HCT116 (cell line): Measurements from ENCODE around the gene DHRSX. TPM values are rescaled to one million over a fixed set of nuclear protein-coding genes. Genes with fewer than 3 reads are reported as not detected.

Source experiments
- ATAC-seq: fragments of 200-7000 bp; cut with Tn5 transposase; 2 replicates; pipeline ENCODE4 v1.9.1; 2020; ENCODE audit warnings: mild to moderate bottlenecking, moderate library complexity
- BruUV-seq: library from RNA; stranded (reverse); fragments of 400-500 nt; replicated peaks from 2 replicates; lab custom pipeline; 2021; lab: Mats Ljungman, UMichigan
- CTCF ChIA-PET: fragments of 300-600 bp; sonication (Branson Sonifier 250); formaldehyde crosslinking; loops from one replicate; lab custom pipeline; 2021; ENCODE audit warnings: antibody characterized with exemption; lab: Charles Lee
- POLR2A ChIA-PET: fragments of 300-600, 350-600 bp; sonication (Branson Sonifier 250); formaldehyde crosslinking; loops from one replicate; lab custom pipeline; 2021; ENCODE audit warnings: antibody characterized with exemption; lab: Charles Lee
- RAD21 ChIA-PET, 2 experiments: fragments of 300-600 bp; sonication (Branson Sonifier 250); formaldehyde crosslinking; loops; one replicate each; lab custom pipeline; 2023; ENCODE audit warnings: low total read pairs in 2 of 2; ENCODE audit not compliant: uncharacterized antibody in 2 of 2, unreplicated experiment in 2 of 2, low non-redundant PET in 1 of 2; lab: Charles Lee
- DNase-seq: peaks from one replicate; pipeline ENCODE4 v3.0.0-alpha.2; 2010; ENCODE audit warnings: low read depth, low spot score
- H2AFZ ChIP-seq: fragments of 200-600 bp; shearing (Covaris generic), sonication (generic); 2 replicates; pipeline ENCODE4 v1.6.1; 2017; ENCODE audit warnings: low read depth, mixed run types, mixed read lengths, antibody characterized with exemption, low read length; ENCODE audit not compliant: poor library complexity, severe bottlenecking
- H3K27ac ChIP-seq: 2 replicates; pipeline ENCODE4 v1.5.1; 2012; ENCODE audit warnings: low read depth, low read length
- H3K27me3 ChIP-seq: fragments of 200-600 bp; sonication (generic); 2 replicates; pipeline ENCODE4 v1.6.1; 2016; ENCODE audit warnings: mixed run types, low read length, mixed read lengths; ENCODE audit not compliant: insufficient read depth
- H3K36me3 ChIP-seq, 2 experiments: fragments of 200-500 bp in 1 of 2; fragments of 200-600 bp in 1 of 2; sonication (Bioruptor generic) in 1 of 2; sonication (generic) in 1 of 2; 2 replicates each; pipeline versions ENCODE4 v1.5.1 to v1.6.1; 2014 to 2016; ENCODE audit warnings: low read length in 2 of 2, inconsistent platforms in 1 of 2, mixed read lengths in 1 of 2, mixed run types in 1 of 2; ENCODE audit not compliant: insufficient read depth in 2 of 2, control insufficient read depth in 1 of 2
- H3K4me1 ChIP-seq, 2 experiments: fragments of 200-600 bp in 1 of 2; sonication (generic) in 1 of 2; 2 replicates each; pipeline versions ENCODE4 v1.5.1 to v1.6.1; 2012 to 2017; ENCODE audit warnings: low read length in 2 of 2, inconsistent platforms in 1 of 2, mild to moderate bottlenecking in 1 of 2, mixed read lengths in 1 of 2, mixed run types in 1 of 2, moderate library complexity in 1 of 2; ENCODE audit not compliant: insufficient read depth in 2 of 2, control insufficient read depth in 1 of 2
- H3K4me2 ChIP-seq: fragments of 200-600 bp; sonication (generic); 2 replicates; pipeline ENCODE4 v1.6.1; 2017; ENCODE audit warnings: mixed run types, low read length, mixed read lengths
- H3K4me3 ChIP-seq, 2 experiments: fragments of 200-600 bp in 1 of 2; sonication (generic) in 1 of 2; replicated peaks in 1 of 2; 2 replicates each; pipeline ENCODE4 v1.5.1; 2011 to 2016; ENCODE audit warnings: low read length in 2 of 2, control low read depth in 1 of 2, low read depth in 1 of 2, mild to moderate bottlenecking in 1 of 2, mixed read lengths in 1 of 2, mixed run types in 1 of 2
- H3K79me2 ChIP-seq: fragments of 200-600 bp; sonication (generic); 2 replicates; pipeline ENCODE4 v1.6.1; 2017; ENCODE audit warnings: mild to moderate bottlenecking, mixed run types, low read length, moderate library complexity, mixed read lengths; ENCODE audit not compliant: insufficient read depth
- H3K9ac ChIP-seq: fragments of 200-600 bp; sonication (generic); 2 replicates; pipeline ENCODE4 v1.6.1; 2016; ENCODE audit warnings: low read length, mixed read lengths
- H3K9me2 ChIP-seq: fragments of 200-600 bp; sonication (generic), shearing (Covaris generic); 2 replicates; pipeline ENCODE4 v1.6.1; 2017; ENCODE audit warnings: mixed run types, mild to moderate bottlenecking, moderate library complexity; ENCODE audit not compliant: insufficient read depth
- H3K9me3 ChIP-seq, 2 experiments: fragments of 200-500 bp in 1 of 2; fragments of 200-600 bp in 1 of 2; sonication (Bioruptor generic) in 1 of 2; sonication (generic) in 1 of 2; 2 replicates each; pipeline ENCODE4 v1.6.1; 2014 to 2017; ENCODE audit warnings: low read length in 2 of 2, mixed read lengths in 2 of 2, inconsistent platforms in 1 of 2, low read depth in 1 of 2, mild to moderate bottlenecking in 1 of 2, mixed run types in 1 of 2, moderate library complexity in 1 of 2; ENCODE audit not compliant: control insufficient read depth in 1 of 2, insufficient read depth in 1 of 2
- H4K20me1 ChIP-seq: fragments of 200-600 bp; sonication (generic), shearing (Covaris generic); 2 replicates; pipeline ENCODE4 v1.6.1; 2017; ENCODE audit warnings: mixed run types, mild to moderate bottlenecking, moderate library complexity; ENCODE audit not compliant: insufficient read depth
- CEBPB ChIP-seq: IDR thresholded peaks from 2 replicates; pipeline ENCODE4 v1.6.1; 2012; ENCODE audit warnings: low read depth
- CTCF ChIP-seq, 3 experiments: fragments of 200-600 bp in 1 of 3; sonication (generic) in 1 of 3; IDR thresholded peaks in 2 of 3; conservative IDR thresholded peaks in 1 of 3; 2 replicates each; pipeline ENCODE4 v1.5.1; 2012 to 2017; ENCODE audit warnings: low read depth in 2 of 3, low read length in 2 of 3, antibody characterized with exemption in 1 of 3, borderline replicate concordance in 1 of 3, control low read depth in 1 of 3, mild to moderate bottlenecking in 1 of 3, mixed read lengths in 1 of 3, mixed run types in 1 of 3, moderate library complexity in 1 of 3; ENCODE audit not compliant: insufficient read depth in 1 of 3
- EGR1 ChIP-seq: IDR thresholded peaks from 2 replicates; pipeline ENCODE4 v1.6.1; 2012; ENCODE audit warnings: low read depth
- ELF1 ChIP-seq: IDR thresholded peaks from 2 replicates; pipeline ENCODE4 v1.6.1; 2012; ENCODE audit warnings: low read depth, borderline replicate concordance
- EZH2 ChIP-seq: fragments of 200-600 bp; sonication (generic); IDR thresholded peaks from 2 replicates; pipeline ENCODE4 v1.6.1; 2017; ENCODE audit warnings: antibody characterized with exemption, mixed run types
- EZH2phosphoT487 ChIP-seq: fragments of 200-600 bp; IDR thresholded peaks from 2 replicates; pipeline ENCODE4 v1.6.1; 2018; ENCODE audit warnings: antibody characterized with exemption, borderline replicate concordance
- FOSL1 ChIP-seq: IDR thresholded peaks from 2 replicates; pipeline ENCODE4 v1.6.1; 2012; ENCODE audit warnings: low read depth
- POLR2AphosphoS5 ChIP-seq: IDR thresholded peaks from 2 replicates; pipeline ENCODE4 v1.6.1; 2011; ENCODE audit warnings: mild to moderate bottlenecking, low read depth, low read length, moderate library complexity
- RAD21 ChIP-seq: IDR thresholded peaks from 2 replicates; pipeline ENCODE4 v1.6.1; 2012; ENCODE audit warnings: low read depth, mild to moderate bottlenecking
- SP1 ChIP-seq: IDR thresholded peaks from 2 replicates; pipeline ENCODE4 v1.6.1; 2012; ENCODE audit warnings: low read depth
- TCF7L2 ChIP-seq: IDR thresholded peaks from 2 replicates; pipeline ENCODE4 v1.7.0; 2011; ENCODE audit warnings: borderline replicate concordance, inconsistent platforms; ENCODE audit not compliant: insufficient read depth, insufficient read length; ENCODE audit errors: extremely low read depth
- ZNF274 ChIP-seq: fragments of 200-500 bp; sonication (Bioruptor generic); IDR thresholded peaks from 2 replicates; pipeline ENCODE4 v1.6.1; 2014; ENCODE audit warnings: mild to moderate bottlenecking, low read depth, low read length, inconsistent platforms
- intact Hi-C: fragments of 100-400 bp; cut with micrococcal nuclease; formaldehyde crosslinking; loops from 2 replicates; pipeline ENCODE4 v1.10.0; 2022
- total RNA-seq: library from RNA; stranded (reverse); gene quantifications from one replicate; pipeline ENCODE4 v1.2.1, GENCODE V29; 2021; ENCODE audit not compliant: unreplicated experiment
- TF ChIP-seq, protein P1 (sequence below): IDR thresholded peaks from 2 replicates; pipeline ENCODE4 v1.6.1; 2012

DHRSX gene
- total RNA-seq, 1 experiment from 2014 or later, result 11.9 TPM

DNA sequence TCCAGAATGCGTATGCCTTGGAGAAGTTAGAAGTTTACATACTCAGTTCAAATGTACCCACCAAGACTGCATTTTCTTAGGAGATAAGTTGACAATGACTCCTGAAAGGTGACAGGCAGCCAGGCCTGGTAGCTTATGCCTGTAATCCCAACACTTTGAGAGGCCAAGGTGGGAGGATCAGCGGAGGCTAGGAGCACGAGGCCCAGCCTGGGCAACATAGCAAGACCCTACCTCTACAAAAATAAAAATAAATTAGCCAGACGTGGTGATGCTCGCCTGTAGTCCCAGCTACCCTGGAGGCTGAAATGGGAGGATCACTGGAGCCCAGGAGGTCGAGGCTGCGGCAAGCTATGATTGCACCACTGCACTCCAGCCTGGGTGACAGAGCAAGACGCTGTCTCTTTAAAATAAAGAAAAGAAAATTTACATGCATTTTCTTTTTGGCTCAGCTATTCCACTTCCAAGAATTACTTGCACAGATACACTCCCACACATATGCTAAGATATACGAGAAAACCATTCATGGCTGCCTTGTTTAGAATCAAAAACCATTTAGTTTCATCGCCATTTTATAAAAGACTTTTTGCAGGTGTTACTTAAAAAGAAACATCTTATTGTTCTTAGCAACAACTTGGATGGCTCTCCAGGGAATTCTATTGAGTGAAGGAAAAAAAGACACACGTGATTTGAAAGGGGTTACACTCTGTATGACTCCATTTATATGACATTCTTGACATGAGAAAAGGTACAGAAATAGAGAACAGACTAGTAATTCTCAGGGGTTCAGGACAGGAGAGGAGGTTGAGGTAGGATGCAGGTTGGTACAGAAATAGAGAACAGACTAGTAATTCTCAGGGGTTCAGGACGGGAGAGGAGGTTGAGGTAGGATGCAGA, 66.3 kb downstream of the DHRSX start:
- ChIA-PET CTCF (no interaction called here), POLR2A (no interaction called here), RAD21 (no interaction called here)
- BruUV-seq, result no TSS peak
- H3K79me2 ChIP-seq, result no peaks in the 10 kb centered on the region
- DNase-seq (no peak), ATAC-seq (no peak)
- no peaks in the 10 kb centered on the region for H3K36me3 ChIP-seq
- H3K27ac ChIP-seq, result no peak overlapping the region
- no peak for TF ChIP-seq FOSL1
- no peak for TF ChIP-seq CTCF (IDR thresholded peaks at IDR 0.05 in 2 of 3, conservative IDR thresholded peaks at IDR 0.05 in 1 of 3; ENCODE audit: borderline replicate concordance in 1 of 3, insufficient read depth in 1 of 3, low read depth in 2 of 3, low read length in 2 of 3)
- TF ChIP-seq EGR1, result no peak
- TF ChIP-seq SP1, result no peak
- TF ChIP-seq TCF7L2, result no peak
- no peak for TF ChIP-seq CEBPB
- TF ChIP-seq RAD21, result no peak
- TF ChIP-seq ELF1, result no peak
- TF ChIP-seq POLR2AphosphoS5, result no peak
- TF ChIP-seq EZH2, result no peak
- TF ChIP-seq, protein P1, sequence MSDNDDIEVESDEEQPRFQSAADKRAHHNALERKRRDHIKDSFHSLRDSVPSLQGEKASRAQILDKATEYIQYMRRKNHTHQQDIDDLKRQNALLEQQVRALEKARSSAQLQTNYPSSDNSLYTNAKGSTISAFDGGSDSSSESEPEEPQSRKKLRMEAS, result no peak
- TF ChIP-seq ZNF274, result no peak
- TF ChIP-seq EZH2phosphoT487, result no peak
- intact Hi-C loops, result no loop called here
- no peaks in the 10 kb centered on the region for H4K20me1 ChIP-seq
- H3K4me3 ChIP-seq, result no peak overlapping the region
- no peak overlapping the region for H2AFZ ChIP-seq
- no peaks in the 10 kb centered on the region for H3K27me3 ChIP-seq
- no peaks in the 10 kb centered on the region for H3K9me2 ChIP-seq
- H3K9ac ChIP-seq, result no peak overlapping the region
- no peaks in the 10 kb centered on the region for H3K4me1 ChIP-seq
- no peak overlapping the region for H3K4me2 ChIP-seq
- H3K9me3 ChIP-seq, result no peaks in the 10 kb centered on the region; a peak in 2 of 4 replicates
